ENCODE results near the gene LRRC27.

GRCh38 chr10:132386419-132386831 lies 54.4 kb downstream of the LRRC27 start:
- no peak for TF ChIP-seq CTCF (IDR thresholded peaks at IDR 0.05)
- TF ChIP-seq POLR2A (IDR thresholded peaks at IDR 0.05) = no peak
